GM18870 (cell line): ENCODE data around the gene UQCR10.

Experiments used
- ATAC-seq: cut with Tn5 transposase; IDR thresholded peaks from one replicate; pipeline ENCODE4 v1.9.1; 2021; ENCODE audit warnings: moderate library complexity; ENCODE audit not compliant: unreplicated experiment

The UQCR10 gene

GRCh38 chr22:29758959-29759358, 8.2 kb upstream of the UQCR10 start:
- ATAC-seq: no peak

- no peak for ATAC-seq
These were observed 4.9 kb upstream of the UQCR10 start for GRCh38 chr22:29762263-29762662.

- peak; percentile 8 for ATAC-seq
These were observed 1.1 kb upstream of the UQCR10 start for GRCh38 chr22:29765905-29766631.

- peak; percentile 74 for ATAC-seq
These were observed 468 bp upstream of the UQCR10 start, which contains the start of gene ZMAT5 for GRCh38 chr22:29766632-29767170. ZMAT5 (minus strand) TSS chr22:29767007; CDS start chr22:29748544, 18,463 bp downstream.

- no peak for ATAC-seq
These were observed 1.0 kb downstream of the UQCR10 start for GRCh38 chr22:29768052-29768693.

- no peak for ATAC-seq
These were observed 2.7 kb downstream of the UQCR10 start for GRCh38 chr22:29769723-29770321.

GRCh38 chr22:29772170-29772641, 5.0 kb downstream of the UQCR10 start:
- ATAC-seq: no peak

GRCh38 chr22:29773233-29773632, 6.1 kb downstream of the UQCR10 start:
- ATAC-seq: no peak

GRCh38 chr22:29780220-29780619, 13.1 kb downstream of the UQCR10 start:
- no peak for ATAC-seq

- no peak for ATAC-seq
These were observed 13.8 kb downstream of the UQCR10 start for GRCh38 chr22:29780748-29781676.

- ATAC-seq: no peak
These were observed 15.1 kb downstream of the UQCR10 start for GRCh38 chr22:29782061-29782845.

- no peak for ATAC-seq
These were observed 17.5 kb downstream of the UQCR10 start for GRCh38 chr22:29784451-29785361.

- ATAC-seq: no peak
These were observed 18.9 kb downstream of the UQCR10 start for GRCh38 chr22:29786031-29786430.

- ATAC-seq: no peak
These were observed 20.3 kb downstream of the UQCR10 start for GRCh38 chr22:29787371-29787980.

GRCh38 chr22:29788339-29789279, 21.4 kb downstream of the UQCR10 start:
- no peak for ATAC-seq

GRCh38 chr22:29790061-29790460, 22.9 kb downstream of the UQCR10 start:
- no peak for ATAC-seq

GRCh38 chr22:29793396-29793795, 26.2 kb downstream of the UQCR10 start:
- no peak for ATAC-seq
